ENCODE results near the gene ETS1.

- TF ChIP-seq POLR2A (IDR thresholded peaks at IDR 0.05) (no peak), CTCF (IDR thresholded peaks at IDR 0.05 in 8 of 11, conservative IDR thresholded peaks at IDR 0.05 in 3 of 11) (no peak), POLR2AphosphoS5 (IDR thresholded peaks at IDR 0.05) (no peak)
Measured at GRCh38 chr11:128468111-128468510, 119.2 kb downstream of the ETS1 start.
